ENCODE measurements around the gene TEKT3. TPM values are rescaled to one million over a fixed set of nuclear protein-coding genes. Genes with fewer than 3 reads are reported as not detected.

TEKT3 gene
- polyA plus RNA-seq, 2 donors = 0.10 to 0.21 TPM

- no peaks in the 10 kb centered on the region for H3K27me3 ChIP-seq (ENCODE audit: control insufficient read depth in 1 of 2, insufficient read depth in 2 of 2, low read length in 2 of 2)
- 63 to 68% methylated on average over 1 of the region's 1 CpG for WGBS, 2 donors
Measured at GRCh38 chr17:15335446-15335845, 6.0 kb downstream of the TEKT3 start.

GRCh38 chr17:15334266-15334665 is 7.1 kb downstream of the TEKT3 start:
- Histone ChIP-seq H3K27me3 (ENCODE audit: control insufficient read depth in 1 of 2, insufficient read depth in 2 of 2, low read length in 2 of 2) (no peaks in the 10 kb centered on the region), H3K27ac (ENCODE audit: low read depth in 2 of 2, low read length in 1 of 2) (no peak overlapping the region), H3K4me3 (ENCODE audit: low read depth in 1 of 2, low read length in 2 of 2) (no peak overlapping the region), H3K4me1 (ENCODE audit: control insufficient read depth in 2 of 2, insufficient read depth in 2 of 2, low read length in 1 of 2) (no peaks in the 10 kb centered on the region), H3K9me3 (ENCODE audit: control insufficient read depth in 2 of 2, insufficient read depth in 1 of 2, low read depth in 1 of 2, low read length in 1 of 2) (no peaks in the 10 kb centered on the region), H3K36me3 (ENCODE audit: control insufficient read depth in 2 of 2, insufficient read depth in 2 of 2, low read length in 1 of 2) (no peaks in the 10 kb centered on the region)
- WGBS, 2 donors = 64 to 73% methylated on average over 3 of the region's 3 CpGs

More at GRCh38 chr17:15335446-15335845, 6.0 kb downstream of the TEKT3 start:
- H3K36me3 ChIP-seq (ENCODE audit: control insufficient read depth in 2 of 2, insufficient read depth in 2 of 2, low read length in 1 of 2) = no peaks in the 10 kb centered on the region
- no peaks in the 10 kb centered on the region for H3K4me1 ChIP-seq (ENCODE audit: control insufficient read depth in 2 of 2, insufficient read depth in 2 of 2, low read length in 1 of 2)
- H3K4me3 ChIP-seq (ENCODE audit: low read depth in 1 of 2, low read length in 2 of 2) = no peak overlapping the region
- no peaks in the 10 kb centered on the region for H3K9me3 ChIP-seq (ENCODE audit: control insufficient read depth in 2 of 2, insufficient read depth in 1 of 2, low read depth in 1 of 2, low read length in 1 of 2)
- no peak overlapping the region for H3K27ac ChIP-seq (ENCODE audit: low read depth in 2 of 2, low read length in 1 of 2)

GRCh38 chr17:15332338-15332737 is 9.1 kb downstream of the TEKT3 start:
- H3K4me1 ChIP-seq (ENCODE audit: control insufficient read depth in 2 of 2, insufficient read depth in 2 of 2, low read length in 1 of 2) = no peaks in the 10 kb centered on the region
- 35 to 40% methylated on average over 6 of the region's 6 CpGs for WGBS, 2 donors
- H3K9me3 ChIP-seq (ENCODE audit: control insufficient read depth in 2 of 2, insufficient read depth in 1 of 2, low read depth in 1 of 2, low read length in 1 of 2) = no peaks in the 10 kb centered on the region
- no peak overlapping the region for H3K27ac ChIP-seq (ENCODE audit: low read depth in 2 of 2, low read length in 1 of 2)
- H3K36me3 ChIP-seq (ENCODE audit: control insufficient read depth in 2 of 2, insufficient read depth in 2 of 2, low read length in 1 of 2) = no peaks in the 10 kb centered on the region
- no peaks in the 10 kb centered on the region for H3K27me3 ChIP-seq (ENCODE audit: control insufficient read depth in 1 of 2, insufficient read depth in 2 of 2, low read length in 2 of 2)
- no peak overlapping the region for H3K4me3 ChIP-seq (ENCODE audit: low read depth in 1 of 2, low read length in 2 of 2)

DNA sequence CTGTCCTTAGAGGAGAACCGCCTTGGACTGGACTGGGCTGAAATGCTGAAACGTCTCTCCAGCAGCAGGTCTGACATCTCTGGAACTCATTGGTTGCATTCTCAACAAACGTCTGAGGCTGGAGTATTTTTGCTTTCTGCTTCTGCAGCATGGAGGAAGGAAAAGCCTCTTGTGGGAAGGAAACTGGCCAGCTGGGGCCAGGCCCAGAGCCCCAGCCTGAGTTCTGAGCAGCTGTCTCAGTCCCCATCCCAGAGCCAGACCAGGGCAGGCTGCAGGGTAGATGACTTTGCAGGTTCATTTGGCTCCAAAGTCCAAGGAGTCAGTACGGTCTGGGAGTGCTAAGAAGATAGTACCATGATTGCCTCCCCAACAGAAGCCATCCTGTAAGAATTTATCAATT is 18.3 kb downstream of the TEKT3 start:
- H3K9me3 ChIP-seq (ENCODE audit: control insufficient read depth in 2 of 2, insufficient read depth in 1 of 2, low read depth in 1 of 2, low read length in 1 of 2) = no peaks in the 10 kb centered on the region
- no peaks in the 10 kb centered on the region for H3K27me3 ChIP-seq (ENCODE audit: control insufficient read depth in 1 of 2, insufficient read depth in 2 of 2, low read length in 2 of 2)
- no peaks in the 10 kb centered on the region for H3K4me1 ChIP-seq (ENCODE audit: control insufficient read depth in 2 of 2, insufficient read depth in 2 of 2, low read length in 1 of 2)
- no peaks in the 10 kb centered on the region for H3K36me3 ChIP-seq (ENCODE audit: control insufficient read depth in 2 of 2, insufficient read depth in 2 of 2, low read length in 1 of 2)
- no peak overlapping the region for H3K4me3 ChIP-seq (ENCODE audit: low read depth in 1 of 2, low read length in 2 of 2)
- 65 to 68% methylated on average over 4 of the region's 4 CpGs for WGBS, 2 donors
- no peak overlapping the region for H3K27ac ChIP-seq (ENCODE audit: low read depth in 2 of 2, low read length in 1 of 2)

GRCh38 chr17:15321556-15322251 is 19.7 kb downstream of the TEKT3 start:
- Histone ChIP-seq H3K4me1 (ENCODE audit: control insufficient read depth in 2 of 2, insufficient read depth in 2 of 2, low read length in 1 of 2) (no peaks in the 10 kb centered on the region), H3K27ac (ENCODE audit: low read depth in 2 of 2, low read length in 1 of 2) (no peak overlapping the region), H3K4me3 (ENCODE audit: low read depth in 1 of 2, low read length in 2 of 2) (no peak overlapping the region), H3K9me3 (ENCODE audit: control insufficient read depth in 2 of 2, insufficient read depth in 1 of 2, low read depth in 1 of 2, low read length in 1 of 2) (no peaks in the 10 kb centered on the region), H3K27me3 (ENCODE audit: control insufficient read depth in 1 of 2, insufficient read depth in 2 of 2, low read length in 2 of 2) (no peaks in the 10 kb centered on the region), H3K36me3 (ENCODE audit: control insufficient read depth in 2 of 2, insufficient read depth in 2 of 2, low read length in 1 of 2) (no peaks in the 10 kb centered on the region)
- 82 to 84% methylated on average over 6 of the region's 6 CpGs for WGBS, 2 donors

DNA sequence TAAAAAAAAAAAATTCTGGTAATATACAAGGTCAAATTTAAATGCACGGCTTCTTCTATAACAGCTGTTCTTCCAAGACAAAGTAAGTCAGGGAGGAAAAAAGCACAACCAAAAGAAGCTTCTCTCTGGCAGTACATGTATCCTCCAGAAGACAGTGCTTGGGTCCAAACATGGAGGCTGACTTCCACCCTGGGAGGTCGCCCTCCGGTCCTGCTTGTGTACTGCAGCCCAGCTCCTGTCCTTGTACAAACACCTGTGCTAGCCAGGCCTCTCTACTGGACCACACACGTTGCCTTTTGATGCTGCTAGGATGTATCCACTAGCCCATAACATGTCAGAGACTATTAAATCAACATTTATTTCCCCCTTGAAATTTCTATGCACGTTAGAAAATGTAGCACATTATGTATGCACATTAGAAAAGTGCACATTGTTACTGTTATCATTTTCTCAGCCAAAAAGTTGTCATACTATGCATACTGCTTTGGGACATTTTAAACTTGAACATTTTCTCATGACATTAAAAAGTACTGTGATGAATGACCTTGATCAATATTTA is 21.9 kb downstream of the TEKT3 start:
- H3K27ac ChIP-seq (ENCODE audit: low read depth in 2 of 2, low read length in 1 of 2) = no peak overlapping the region
- no peaks in the 10 kb centered on the region for H3K4me1 ChIP-seq (ENCODE audit: control insufficient read depth in 2 of 2, insufficient read depth in 2 of 2, low read length in 1 of 2)
- WGBS, 2 donors = 62 to 70% methylated on average over 5 of the region's 5 CpGs
- no peaks in the 10 kb centered on the region for H3K9me3 ChIP-seq (ENCODE audit: control insufficient read depth in 2 of 2, insufficient read depth in 1 of 2, low read depth in 1 of 2, low read length in 1 of 2)
- no peaks in the 10 kb centered on the region for H3K27me3 ChIP-seq (ENCODE audit: control insufficient read depth in 1 of 2, insufficient read depth in 2 of 2, low read length in 2 of 2)
- no peaks in the 10 kb centered on the region for H3K36me3 ChIP-seq (ENCODE audit: control insufficient read depth in 2 of 2, insufficient read depth in 2 of 2, low read length in 1 of 2)
- no peak overlapping the region for H3K4me3 ChIP-seq (ENCODE audit: low read depth in 1 of 2, low read length in 2 of 2)

- Histone ChIP-seq H3K4me3 (ENCODE audit: low read depth in 1 of 2, low read length in 2 of 2) (no peak overlapping the region), H3K27ac (ENCODE audit: low read depth in 2 of 2, low read length in 1 of 2) (no peak overlapping the region), H3K36me3 (ENCODE audit: control insufficient read depth in 2 of 2, insufficient read depth in 2 of 2, low read length in 1 of 2) (no peaks in the 10 kb centered on the region), H3K9me3 (ENCODE audit: control insufficient read depth in 2 of 2, insufficient read depth in 1 of 2, low read depth in 1 of 2, low read length in 1 of 2) (peaks cover 0 to 2% of the 10 kb centered on the region in 2 donors), H3K4me1 (ENCODE audit: control insufficient read depth in 2 of 2, insufficient read depth in 2 of 2, low read length in 1 of 2) (no peaks in the 10 kb centered on the region), H3K27me3 (ENCODE audit: control insufficient read depth in 1 of 2, insufficient read depth in 2 of 2, low read length in 2 of 2) (no peaks in the 10 kb centered on the region)
- WGBS, 2 donors = 88 to 90% methylated on average over 5 of the region's 5 CpGs
Measured at GRCh38 chr17:15311996-15312395, 29.4 kb downstream of the TEKT3 start.

- Histone ChIP-seq H3K4me1 (ENCODE audit: control insufficient read depth in 2 of 2, insufficient read depth in 2 of 2, low read length in 1 of 2) (no peaks in the 10 kb centered on the region), H3K36me3 (ENCODE audit: control insufficient read depth in 2 of 2, insufficient read depth in 2 of 2, low read length in 1 of 2) (no peaks in the 10 kb centered on the region)
- 63 to 65% methylated on average over 3 of the region's 3 CpGs for WGBS, 2 donors
Measured at GRCh38 chr17:15309793-15310192, 31.6 kb downstream of the TEKT3 start.

GRCh38 chr17:15309236-15309635 is 32.2 kb downstream of the TEKT3 start:
- no peak overlapping the region for H3K27ac ChIP-seq (ENCODE audit: low read depth in 2 of 2, low read length in 1 of 2)
- no peaks in the 10 kb centered on the region for H3K27me3 ChIP-seq (ENCODE audit: control insufficient read depth in 1 of 2, insufficient read depth in 2 of 2, low read length in 2 of 2)
- H3K4me3 ChIP-seq (ENCODE audit: low read depth in 1 of 2, low read length in 2 of 2) = no peak overlapping the region
- H3K36me3 ChIP-seq (ENCODE audit: control insufficient read depth in 2 of 2, insufficient read depth in 2 of 2, low read length in 1 of 2) = no peaks in the 10 kb centered on the region
- 55 to 61% methylated on average over 3 of the region's 3 CpGs for WGBS, 2 donors
- H3K4me1 ChIP-seq (ENCODE audit: control insufficient read depth in 2 of 2, insufficient read depth in 2 of 2, low read length in 1 of 2) = no peaks in the 10 kb centered on the region
- peaks cover 0 to 2% of the 10 kb centered on the region in 2 donors for H3K9me3 ChIP-seq (ENCODE audit: control insufficient read depth in 2 of 2, insufficient read depth in 1 of 2, low read depth in 1 of 2, low read length in 1 of 2)

More at GRCh38 chr17:15309793-15310192, 31.6 kb downstream of the TEKT3 start:
- Histone ChIP-seq H3K27me3 (ENCODE audit: control insufficient read depth in 1 of 2, insufficient read depth in 2 of 2, low read length in 2 of 2) (no peaks in the 10 kb centered on the region), H3K4me3 (ENCODE audit: low read depth in 1 of 2, low read length in 2 of 2) (no peak overlapping the region), H3K27ac (ENCODE audit: low read depth in 2 of 2, low read length in 1 of 2) (no peak overlapping the region), H3K9me3 (ENCODE audit: control insufficient read depth in 2 of 2, insufficient read depth in 1 of 2, low read depth in 1 of 2, low read length in 1 of 2) (peaks cover 0 to 2% of the 10 kb centered on the region in 2 donors)

DNA sequence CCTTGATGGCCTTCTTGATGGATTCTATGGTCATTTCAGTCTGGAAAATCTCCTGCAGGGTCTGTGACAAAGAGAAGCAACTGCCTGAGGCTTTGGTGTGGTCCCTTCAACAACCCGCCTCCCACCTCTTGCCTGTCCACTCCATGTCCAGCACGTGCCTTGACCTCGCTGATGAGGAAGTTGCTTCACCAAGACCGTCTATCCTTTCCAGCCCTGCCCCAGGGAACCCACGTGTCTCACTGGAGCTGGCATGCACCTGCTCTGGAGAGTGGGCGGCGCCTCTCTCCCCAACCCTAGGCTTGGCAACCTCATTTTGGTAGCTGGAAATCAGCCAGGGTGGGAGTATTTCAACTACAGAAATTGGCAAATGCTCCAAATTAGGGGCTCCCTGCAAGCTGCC is 32.6 kb downstream of the TEKT3 start:
- Histone ChIP-seq H3K4me1 (ENCODE audit: control insufficient read depth in 2 of 2, insufficient read depth in 2 of 2, low read length in 1 of 2) (no peaks in the 10 kb centered on the region), H3K36me3 (ENCODE audit: control insufficient read depth in 2 of 2, insufficient read depth in 2 of 2, low read length in 1 of 2) (no peaks in the 10 kb centered on the region), H3K27ac (ENCODE audit: low read depth in 2 of 2, low read length in 1 of 2) (no peak overlapping the region), H3K27me3 (ENCODE audit: control insufficient read depth in 1 of 2, insufficient read depth in 2 of 2, low read length in 2 of 2) (no peaks in the 10 kb centered on the region), H3K9me3 (ENCODE audit: control insufficient read depth in 2 of 2, insufficient read depth in 1 of 2, low read depth in 1 of 2, low read length in 1 of 2) (no peaks in the 10 kb centered on the region), H3K4me3 (ENCODE audit: low read depth in 1 of 2, low read length in 2 of 2) (no peak overlapping the region)
- WGBS, 2 donors = 81 to 82% methylated on average over 7 of the region's 7 CpGs

All from esophagus (tissue), 2 donors.